Measurements from ENCODE around the gene PREX1.

DNA sequence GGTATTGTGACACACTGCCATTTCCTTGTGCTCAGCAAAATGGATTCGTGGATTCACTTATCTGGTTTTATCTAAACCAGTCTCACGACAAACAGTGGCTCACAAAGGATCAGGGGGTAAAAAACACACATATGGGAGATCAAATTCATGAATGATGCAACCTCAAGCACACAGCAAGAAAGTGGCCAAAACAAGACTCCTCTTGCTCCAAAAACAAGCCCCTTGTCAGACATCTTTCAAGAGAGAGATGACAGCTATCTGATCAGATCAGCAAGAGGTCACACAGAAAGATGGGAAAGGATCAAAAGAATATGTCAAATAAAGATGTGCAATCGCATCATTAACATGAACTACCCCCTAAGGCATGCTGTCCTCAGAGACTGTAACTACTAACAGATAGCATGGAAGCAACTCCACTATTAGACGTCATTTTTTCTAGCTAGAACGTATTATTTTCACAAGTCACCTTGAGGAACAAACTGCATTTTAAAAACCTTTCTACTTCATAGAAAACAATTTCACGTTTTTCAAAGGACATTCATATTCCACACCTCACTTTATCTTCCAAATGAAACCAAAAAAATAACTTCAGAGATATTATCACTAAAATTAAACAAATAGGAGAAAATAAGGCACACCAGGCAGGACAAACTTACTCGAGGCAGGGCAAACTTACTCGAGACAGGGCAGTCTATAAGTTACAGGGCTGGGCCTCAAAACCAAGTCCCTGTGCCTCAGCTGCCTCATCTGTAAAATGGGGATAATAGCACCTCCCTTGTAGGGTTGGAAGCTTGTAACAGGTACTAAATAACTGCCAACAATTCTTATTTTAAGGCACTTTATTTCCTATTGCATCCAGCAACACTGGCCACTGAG is 122.3 kb downstream of the PREX1 start:
- TF ChIP-seq, protein P1, sequence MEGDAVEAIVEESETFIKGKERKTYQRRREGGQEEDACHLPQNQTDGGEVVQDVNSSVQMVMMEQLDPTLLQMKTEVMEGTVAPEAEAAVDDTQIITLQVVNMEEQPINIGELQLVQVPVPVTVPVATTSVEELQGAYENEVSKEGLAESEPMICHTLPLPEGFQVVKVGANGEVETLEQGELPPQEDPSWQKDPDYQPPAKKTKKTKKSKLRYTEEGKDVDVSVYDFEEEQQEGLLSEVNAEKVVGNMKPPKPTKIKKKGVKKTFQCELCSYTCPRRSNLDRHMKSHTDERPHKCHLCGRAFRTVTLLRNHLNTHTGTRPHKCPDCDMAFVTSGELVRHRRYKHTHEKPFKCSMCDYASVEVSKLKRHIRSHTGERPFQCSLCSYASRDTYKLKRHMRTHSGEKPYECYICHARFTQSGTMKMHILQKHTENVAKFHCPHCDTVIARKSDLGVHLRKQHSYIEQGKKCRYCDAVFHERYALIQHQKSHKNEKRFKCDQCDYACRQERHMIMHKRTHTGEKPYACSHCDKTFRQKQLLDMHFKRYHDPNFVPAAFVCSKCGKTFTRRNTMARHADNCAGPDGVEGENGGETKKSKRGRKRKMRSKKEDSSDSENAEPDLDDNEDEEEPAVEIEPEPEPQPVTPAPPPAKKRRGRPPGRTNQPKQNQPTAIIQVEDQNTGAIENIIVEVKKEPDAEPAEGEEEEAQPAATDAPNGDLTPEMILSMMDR (IDR thresholded peaks at IDR 0.05), result no peak
- no peak for TF ChIP-seq POLR2A (IDR thresholded peaks at IDR 0.05)
